ENCODE results near the gene TBC1D22B.
A peak's percentile ranks its signal among the peaks of the same experiment; 100 is the strongest.
"Not testable (repeated sequence)": the region's sequence is repeated elsewhere in the genome, so short reads cannot be mapped to it uniquely, and the experiment has no call there.

Gene TBC1D22B

GRCh38 chr6:37304766-37305165 is 47.2 kb downstream of the TBC1D22B start:
- no peak for DNase-seq

- DNase-seq = no peak
These were observed 48.4 kb downstream of the TBC1D22B start for GRCh38 chr6:37305841-37306425.

- DNase-seq = no peak
These were observed 49.2 kb downstream of the TBC1D22B start for GRCh38 chr6:37306624-37307222.

- not testable (repeated sequence) for DNase-seq
These were observed 49.9 kb downstream of the TBC1D22B start for GRCh38 chr6:37307484-37307883.

- peak; percentile 57 for DNase-seq
These were observed 50.7 kb downstream of the TBC1D22B start for GRCh38 chr6:37308069-37308815.

- DNase-seq = no peak
These were observed 51.5 kb downstream of the TBC1D22B start for GRCh38 chr6:37309046-37309445.

- DNase-seq = no peak
These were observed 52.1 kb downstream of the TBC1D22B start for GRCh38 chr6:37309692-37310091.

GRCh38 chr6:37310966-37311365 is 53.4 kb downstream of the TBC1D22B start:
- DNase-seq = no peak

GRCh38 chr6:37311741-37312473 is 54.3 kb downstream of the TBC1D22B start:
- no peak for DNase-seq

GRCh38 chr6:37313723-37314486 is 56.3 kb downstream of the TBC1D22B start:
- DNase-seq = no peak

- DNase-seq = no peak
These were observed 57.0 kb downstream of the TBC1D22B start for GRCh38 chr6:37314487-37315156.

- DNase-seq = no peak
These were observed 57.6 kb downstream of the TBC1D22B start for GRCh38 chr6:37315157-37315515.

- no peak for DNase-seq
These were observed 58.5 kb downstream of the TBC1D22B start for GRCh38 chr6:37316071-37316470.

- no peak for DNase-seq
These were observed 59.9 kb downstream of the TBC1D22B start for GRCh38 chr6:37317312-37318038.

- no peak for DNase-seq
These were observed 61.6 kb downstream of the TBC1D22B start for GRCh38 chr6:37319156-37319555.

GRCh38 chr6:37319856-37320480 is 62.4 kb downstream of the TBC1D22B start:
- DNase-seq = no peak

- no peak for DNase-seq
These were observed 63.1 kb downstream of the TBC1D22B start for GRCh38 chr6:37320646-37321045.

GRCh38 chr6:37321101-37321500 is 63.5 kb downstream of the TBC1D22B start:
- DNase-seq = no peak

GRCh38 chr6:37321516-37322415 is 64.2 kb downstream of the TBC1D22B start:
- no peak for DNase-seq

- DNase-seq = no peak
These were observed 66.0 kb downstream of the TBC1D22B start for GRCh38 chr6:37323580-37323979.
